GM12874 (cell line): ENCODE results near the gene DPYSL3.

Experiments
- TF ChIP-seq, protein P1 (sequence below): IDR thresholded peaks from 2 replicates; pipeline ENCODE4 v1.5.1; 2011; ENCODE audit warnings: low read depth, mild to moderate bottlenecking, control low read depth, low read length, moderate library complexity; ENCODE audit not compliant: insufficient read depth

Gene DPYSL3

DNA sequence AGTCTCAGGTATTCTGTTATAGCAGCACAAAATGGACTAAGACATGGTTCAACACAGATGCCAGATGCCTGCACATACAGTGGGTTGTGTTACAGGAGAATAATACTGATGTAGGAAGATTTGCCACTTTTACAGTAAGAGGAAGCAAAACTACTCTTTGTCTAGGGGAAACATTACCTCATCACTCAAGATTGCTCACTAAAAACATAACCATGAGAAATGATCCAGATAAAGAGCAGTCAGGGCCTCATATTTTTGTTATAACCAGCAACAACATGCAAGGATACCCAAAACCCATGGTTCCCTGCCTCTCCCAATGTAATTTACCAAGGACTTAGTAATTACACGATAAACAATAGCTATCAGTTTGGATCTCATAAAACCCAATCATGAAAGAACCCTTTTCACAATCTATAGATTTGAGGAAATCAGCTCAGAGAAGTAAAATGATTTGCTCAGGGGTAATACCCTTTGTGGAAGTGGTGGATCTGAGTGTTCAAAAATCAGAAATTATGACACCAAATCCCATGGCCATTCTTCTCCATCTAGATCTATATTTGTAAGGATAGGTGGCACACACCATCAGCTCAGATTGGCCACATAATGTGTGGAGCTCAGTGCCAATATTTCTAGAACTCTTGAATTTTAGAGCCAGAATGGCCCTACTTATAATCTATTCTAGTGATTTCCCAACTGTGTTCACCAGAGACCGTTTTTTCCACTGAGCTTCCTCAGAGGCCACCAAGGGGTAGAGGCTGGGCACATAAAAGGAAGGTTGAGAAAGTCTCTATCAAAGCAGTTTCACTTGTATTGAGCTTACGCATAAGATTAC lies 27.8 kb downstream of the DPYSL3 start:
- TF ChIP-seq, protein P1, sequence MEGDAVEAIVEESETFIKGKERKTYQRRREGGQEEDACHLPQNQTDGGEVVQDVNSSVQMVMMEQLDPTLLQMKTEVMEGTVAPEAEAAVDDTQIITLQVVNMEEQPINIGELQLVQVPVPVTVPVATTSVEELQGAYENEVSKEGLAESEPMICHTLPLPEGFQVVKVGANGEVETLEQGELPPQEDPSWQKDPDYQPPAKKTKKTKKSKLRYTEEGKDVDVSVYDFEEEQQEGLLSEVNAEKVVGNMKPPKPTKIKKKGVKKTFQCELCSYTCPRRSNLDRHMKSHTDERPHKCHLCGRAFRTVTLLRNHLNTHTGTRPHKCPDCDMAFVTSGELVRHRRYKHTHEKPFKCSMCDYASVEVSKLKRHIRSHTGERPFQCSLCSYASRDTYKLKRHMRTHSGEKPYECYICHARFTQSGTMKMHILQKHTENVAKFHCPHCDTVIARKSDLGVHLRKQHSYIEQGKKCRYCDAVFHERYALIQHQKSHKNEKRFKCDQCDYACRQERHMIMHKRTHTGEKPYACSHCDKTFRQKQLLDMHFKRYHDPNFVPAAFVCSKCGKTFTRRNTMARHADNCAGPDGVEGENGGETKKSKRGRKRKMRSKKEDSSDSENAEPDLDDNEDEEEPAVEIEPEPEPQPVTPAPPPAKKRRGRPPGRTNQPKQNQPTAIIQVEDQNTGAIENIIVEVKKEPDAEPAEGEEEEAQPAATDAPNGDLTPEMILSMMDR = no peak

DNA sequence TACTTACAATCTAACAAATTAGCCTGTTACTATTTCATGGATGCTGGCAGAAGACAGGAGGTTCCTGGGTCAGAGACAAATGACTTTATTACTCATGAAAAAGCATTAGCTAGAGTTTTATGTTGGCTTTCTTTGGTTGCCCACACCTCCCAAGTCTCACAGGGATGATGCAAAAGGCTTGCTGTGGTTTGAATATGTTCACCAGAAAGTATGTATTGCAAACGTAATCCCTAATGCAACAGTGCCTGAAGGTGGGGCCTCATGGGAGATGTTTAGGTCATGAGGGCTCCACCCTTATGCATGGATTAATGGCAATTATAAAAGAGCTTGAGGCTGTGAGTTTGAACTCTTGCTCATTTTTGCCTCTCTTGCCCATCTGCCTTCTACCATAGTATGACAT lies 28.5 kb downstream of the DPYSL3 start:
- TF ChIP-seq, protein P1 = no peak

GRCh38 chr5:147479949-147480348 lies 29.9 kb downstream of the DPYSL3 start:
- TF ChIP-seq, protein P1 = no peak

GRCh38 chr5:147479444-147479843 lies 30.4 kb downstream of the DPYSL3 start:
- TF ChIP-seq, protein P1 = no peak

DNA sequence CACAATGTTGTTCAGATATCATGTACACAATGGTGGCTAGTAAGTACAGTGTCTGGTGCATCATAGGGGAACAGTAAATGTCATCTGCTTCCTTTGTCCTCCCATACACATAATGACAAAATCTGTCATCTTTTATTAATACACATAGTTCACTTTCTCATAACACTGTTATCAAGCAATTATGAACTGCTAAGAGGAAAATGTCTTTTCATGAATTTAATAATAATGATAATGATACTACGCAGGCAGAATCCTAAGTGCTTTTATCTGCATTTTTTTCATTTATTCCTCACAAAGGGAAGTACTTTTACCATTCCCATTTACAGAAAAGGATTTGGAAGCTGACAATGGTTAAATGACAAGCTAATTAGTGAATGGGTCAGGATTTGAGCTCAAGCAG lies 35.7 kb downstream of the DPYSL3 start:
- TF ChIP-seq, protein P1 = no peak

DNA sequence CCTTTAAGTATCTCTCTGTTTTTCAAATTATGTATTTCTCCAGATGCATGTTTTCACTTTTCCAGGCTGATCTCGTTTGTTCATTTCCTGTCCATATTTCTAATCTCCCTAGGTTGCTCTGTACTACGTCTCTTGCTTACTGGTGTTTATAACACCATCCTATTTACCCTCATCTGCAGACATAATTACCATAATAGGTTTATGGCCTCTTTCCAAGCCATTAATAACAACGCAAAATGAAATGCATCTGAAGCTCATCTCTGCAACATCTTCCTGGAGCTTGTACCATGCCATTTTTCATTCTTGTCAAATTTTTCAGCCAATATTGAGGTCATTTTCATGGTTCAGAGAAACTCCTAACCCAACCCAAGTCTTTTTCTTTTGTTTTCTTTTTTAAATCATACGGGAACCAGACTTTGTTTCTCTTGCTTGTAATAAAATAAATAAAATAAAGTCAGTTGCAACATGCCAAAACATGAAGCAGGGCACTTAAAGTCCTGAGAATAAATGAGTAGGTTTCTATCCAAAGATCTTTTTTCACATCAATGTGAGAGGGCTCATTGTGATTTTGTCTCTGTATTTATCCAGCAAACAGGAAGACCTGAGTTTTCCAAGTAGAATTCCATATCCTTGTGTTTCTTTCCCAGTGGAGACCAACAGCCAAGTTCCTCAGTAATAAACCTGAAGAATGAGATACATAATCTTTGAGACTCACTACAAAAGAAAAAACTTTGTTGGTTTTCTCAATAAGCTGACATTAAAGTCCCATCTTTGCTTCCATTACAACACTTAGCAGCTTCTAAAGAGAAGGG lies 37.0 kb downstream of the DPYSL3 start:
- TF ChIP-seq, protein P1 = no peak

DNA sequence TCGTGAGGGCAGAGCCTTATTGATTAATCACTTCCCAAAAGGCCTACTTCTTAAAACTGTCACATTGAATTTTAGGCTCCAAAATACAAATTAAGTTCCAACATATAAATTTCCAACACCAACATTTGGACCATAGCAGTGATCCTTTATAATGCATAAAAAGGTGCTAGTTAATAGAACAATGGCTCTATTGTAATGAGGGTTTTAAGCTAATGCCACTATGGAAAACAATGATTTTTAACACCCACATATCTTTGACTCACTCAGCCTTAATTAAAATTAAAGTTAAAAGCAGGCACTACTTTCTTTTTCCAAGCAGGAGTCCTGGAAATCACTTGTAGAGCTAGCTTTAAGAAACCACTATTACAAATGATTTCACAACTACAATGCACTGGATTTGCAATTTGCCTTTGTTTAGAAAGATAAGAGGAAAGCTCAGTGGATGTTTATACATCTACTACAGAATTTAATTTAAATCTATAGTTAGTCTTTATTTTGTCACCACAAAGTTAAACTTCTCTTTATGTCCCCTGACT lies 41.8 kb downstream of the DPYSL3 start:
- TF ChIP-seq, protein P1 = no peak
